ENCODE measurements around the gene FGD2.
A peak's percentile ranks its signal among the peaks of the same experiment; 100 is the strongest.
"Not testable (repeated sequence)": the region's sequence is repeated elsewhere in the genome, so short reads cannot be mapped to it uniquely, and the experiment has no call there.

The FGD2 gene

DNA sequence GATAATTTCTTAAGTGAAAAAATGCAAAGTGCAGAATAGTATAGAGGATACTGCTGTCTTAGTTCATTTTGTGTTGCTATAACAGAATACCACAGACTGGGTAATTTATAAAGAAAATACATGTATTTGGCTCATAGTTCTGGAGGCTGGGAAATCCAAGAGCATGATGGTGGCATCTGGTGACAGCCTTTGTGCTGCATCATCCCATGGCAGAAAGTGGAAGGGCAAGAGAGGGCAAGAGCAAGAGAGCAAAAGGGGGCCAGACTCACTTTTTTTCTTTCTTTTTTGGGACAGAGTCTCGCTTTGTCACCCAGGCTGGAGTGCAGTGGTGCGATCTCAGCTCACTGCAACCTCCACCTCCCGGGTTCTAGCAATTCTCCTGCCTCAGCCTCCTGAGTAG, 37.6 kb downstream of the FGD2 start:
- DNase-seq, result not testable (repeated sequence)

DNA sequence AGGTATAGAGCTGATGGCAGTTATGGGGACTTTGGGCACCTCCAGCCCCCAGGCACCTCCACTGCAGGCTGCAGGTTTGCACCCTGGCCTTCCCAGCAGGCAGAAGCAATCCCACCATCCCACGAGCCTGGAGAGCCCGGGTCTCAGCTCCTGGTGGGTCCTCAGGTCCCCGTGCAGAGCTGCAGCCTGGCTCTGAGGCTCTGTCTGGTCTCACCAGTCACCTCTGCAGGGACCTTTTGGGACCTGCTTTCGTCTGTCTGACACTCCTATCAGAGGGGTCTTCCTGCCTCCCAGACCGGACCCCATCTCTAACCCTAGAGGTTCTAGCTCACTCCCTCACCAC, 41.9 kb downstream of the FGD2 start:
- DNase-seq, result no peak

DNA sequence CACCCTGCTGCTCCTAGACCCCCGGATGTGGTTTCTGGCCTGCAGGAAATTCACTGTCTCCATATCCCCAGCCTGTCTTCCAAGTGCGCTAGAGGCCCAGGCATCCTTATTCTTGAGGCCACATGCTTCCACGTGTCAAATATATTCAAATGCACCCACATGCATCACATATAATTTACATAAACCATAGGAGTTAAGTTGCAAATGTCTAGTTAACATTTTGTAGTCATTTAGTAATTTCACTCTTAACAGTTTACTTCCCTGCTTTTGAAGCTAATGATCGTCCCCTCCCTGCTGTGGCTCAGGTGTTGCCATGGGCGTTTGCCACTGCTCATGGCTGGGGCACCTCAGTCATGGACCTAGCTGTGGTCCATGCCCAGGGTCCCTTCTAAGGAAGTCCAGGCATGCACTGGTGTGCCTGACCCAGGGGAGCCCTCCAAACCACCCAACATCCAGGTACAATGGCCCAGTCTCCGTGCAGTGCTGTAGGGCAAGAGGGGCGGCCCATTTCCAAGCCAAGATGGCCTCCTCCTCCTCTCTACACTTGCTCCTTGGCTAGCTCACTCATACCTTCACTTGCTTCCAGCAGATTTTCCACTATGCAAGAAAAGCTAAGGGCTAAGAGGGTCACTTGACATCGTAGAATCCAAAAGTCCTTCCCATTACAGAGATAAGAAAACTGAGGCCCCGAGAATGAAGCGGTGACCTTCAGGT, 42.4 kb downstream of the FGD2 start:
- DNase-seq, result peak; percentile 14

DNA sequence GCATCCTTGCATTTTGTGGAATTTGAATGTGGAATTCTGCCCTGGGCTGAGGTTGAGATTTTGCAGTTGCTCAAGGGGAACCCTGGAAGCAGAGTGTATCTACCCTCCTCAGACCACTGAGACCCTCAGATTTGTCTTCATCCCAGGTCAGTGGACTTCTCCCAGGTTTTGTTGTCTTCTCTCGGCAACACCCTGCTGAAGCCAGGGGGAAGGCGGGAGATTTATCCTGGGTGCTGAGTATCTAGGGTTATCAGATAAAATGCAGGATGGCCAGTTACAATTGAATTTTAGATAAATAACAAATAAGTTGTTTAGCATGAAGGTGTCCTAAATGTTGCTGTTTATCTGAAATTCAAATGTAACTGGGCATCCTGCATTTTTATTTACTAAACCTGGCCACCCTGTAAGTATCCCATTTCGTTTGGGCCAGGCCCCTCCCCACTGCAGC, 43.0 kb downstream of the FGD2 start:
- no peak for DNase-seq

- peak; percentile 60 for DNase-seq
These were observed 43.6 kb downstream of the FGD2 start for GRCh38 chr6:37048851-37049757.

DNA sequence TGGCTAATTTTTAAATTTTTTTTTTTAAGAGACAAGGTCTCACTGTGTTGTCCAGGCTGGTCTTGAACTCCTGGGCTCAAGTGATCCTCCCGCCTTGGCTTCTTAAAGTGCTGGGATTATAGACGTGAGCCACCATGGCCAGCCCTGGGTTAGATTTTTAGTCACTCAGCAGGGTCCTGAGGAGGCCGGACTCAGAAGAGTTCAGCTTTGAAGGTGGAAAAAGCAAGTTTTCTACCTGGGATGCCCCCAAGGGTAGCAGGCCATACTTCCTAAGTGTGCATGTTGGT, 44.2 kb downstream of the FGD2 start:
- no peak for DNase-seq

DNA sequence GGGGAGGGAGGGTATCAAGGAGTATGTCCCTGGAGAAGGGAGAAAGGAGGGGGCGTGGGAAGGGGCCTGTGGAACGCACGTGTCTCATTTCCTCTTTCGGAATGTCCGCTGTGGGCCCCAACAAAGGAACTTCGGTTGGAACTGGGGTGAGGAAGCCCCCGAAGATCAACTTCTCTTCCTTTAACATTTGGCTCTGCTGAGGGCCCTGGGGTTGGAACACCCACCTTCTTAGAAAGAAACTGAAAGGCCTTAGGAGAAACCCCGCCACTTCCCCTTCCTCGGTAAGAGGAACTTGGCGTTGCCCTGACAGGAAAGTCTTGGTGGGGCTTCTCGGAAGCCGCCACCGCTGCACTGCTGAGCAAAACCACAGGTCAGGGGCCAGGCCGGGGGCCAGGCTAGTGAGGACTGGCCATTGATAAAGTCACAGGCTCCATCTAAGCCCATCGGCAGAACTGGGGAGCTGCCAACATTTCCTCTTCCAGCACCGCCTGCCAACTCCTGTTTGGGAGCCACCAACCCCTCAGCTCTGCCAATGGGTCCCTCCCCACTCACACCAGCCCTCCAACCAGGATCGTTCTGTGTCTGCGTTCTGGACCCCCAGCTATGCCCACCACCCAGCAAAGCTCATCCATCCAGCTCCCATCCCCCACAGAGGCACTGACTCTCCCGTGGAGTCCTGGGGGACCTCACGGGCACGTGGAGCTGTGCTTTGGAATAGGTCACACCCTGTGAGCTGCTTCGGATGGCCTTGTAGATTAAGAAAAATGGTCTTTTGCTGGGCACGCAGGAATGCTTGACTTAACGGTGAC, 44.8 kb downstream of the FGD2 start:
- peak; percentile 100 for DNase-seq

DNA sequence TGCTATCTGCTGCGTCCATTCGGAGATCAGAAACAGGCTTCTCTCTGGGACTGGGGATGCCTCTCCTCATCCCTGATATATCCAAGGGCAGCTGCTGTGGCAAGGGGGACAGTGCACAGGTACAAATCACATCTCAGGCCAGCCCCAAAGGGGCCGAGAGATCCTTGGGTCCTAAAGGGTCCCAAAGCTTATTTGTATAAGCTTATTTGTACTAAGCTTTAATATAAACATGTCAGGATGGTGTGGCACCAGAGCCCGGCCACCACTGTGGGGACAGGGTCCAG, 45.3 kb downstream of the FGD2 start:
- no peak for DNase-seq

GRCh38 chr6:37051138-37052026, 45.9 kb downstream of the FGD2 start:
- peak; percentile 94 for DNase-seq

DNA sequence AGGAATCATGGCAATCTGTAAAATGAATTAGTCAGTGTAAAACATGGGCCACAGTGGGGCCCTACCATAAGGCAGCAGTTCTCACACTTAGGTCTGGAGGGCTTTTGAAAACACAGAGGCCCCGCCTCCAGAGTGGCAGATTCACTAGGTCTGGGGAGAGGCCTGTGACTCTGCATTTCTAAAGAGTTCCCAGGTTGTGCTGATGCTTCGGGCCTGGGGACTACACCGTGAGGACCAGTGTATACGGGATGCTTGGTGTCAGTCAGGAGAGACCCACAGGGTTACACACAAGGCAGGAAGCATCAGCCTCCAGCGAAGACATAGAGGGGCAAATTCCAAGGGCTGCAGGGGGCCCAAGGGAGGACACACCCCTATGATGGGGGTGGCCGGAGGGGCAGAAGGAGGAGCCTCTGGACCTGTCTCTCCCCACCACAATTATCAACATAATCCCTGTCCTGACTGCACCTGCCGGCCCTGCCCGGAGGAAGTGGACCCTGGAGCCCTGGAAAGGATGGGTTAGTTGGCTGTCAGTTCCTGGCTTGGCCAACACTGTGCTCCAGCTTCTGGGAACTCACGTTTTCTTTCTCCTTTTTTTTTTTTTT, 46.7 kb downstream of the FGD2 start:
- DNase-seq, result no peak

- no peak for DNase-seq
These were observed 48.2 kb downstream of the FGD2 start for GRCh38 chr6:37053683-37054082.

GRCh38 chr6:37054171-37054570, 48.7 kb downstream of the FGD2 start:
- DNase-seq, result no peak

GRCh38 chr6:37054580-37054979, 49.1 kb downstream of the FGD2 start:
- no peak for DNase-seq

- no peak for DNase-seq
These were observed 50.6 kb downstream of the FGD2 start for GRCh38 chr6:37056112-37056403.

- DNase-seq, result no peak
These were observed 51.1 kb downstream of the FGD2 start for GRCh38 chr6:37056439-37057127.

GRCh38 chr6:37057128-37057471, 51.6 kb downstream of the FGD2 start:
- no peak for DNase-seq

DNA sequence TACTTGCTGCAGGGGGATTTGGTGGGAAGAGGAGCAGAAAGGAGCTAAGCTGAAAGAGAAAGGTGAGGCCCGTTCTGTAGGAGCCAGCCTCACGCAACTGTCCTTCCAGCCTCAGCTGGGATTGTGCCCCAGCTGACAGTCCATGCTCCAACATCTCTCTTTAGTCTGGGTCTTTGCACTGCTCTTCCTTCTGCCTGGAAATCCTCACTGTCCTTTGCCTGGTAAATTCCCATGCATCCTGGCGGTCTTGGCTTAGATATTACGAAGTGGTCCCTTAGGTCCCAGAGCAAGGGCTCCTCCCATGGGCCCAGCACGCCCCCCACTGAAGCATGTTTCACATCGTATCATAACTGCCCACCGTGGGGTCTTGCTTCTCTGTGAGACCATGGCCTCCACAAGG, 52.2 kb downstream of the FGD2 start:
- DNase-seq, result no peak

- no peak for DNase-seq
These were observed 52.7 kb downstream of the FGD2 start for GRCh38 chr6:37058084-37058586.

DNA sequence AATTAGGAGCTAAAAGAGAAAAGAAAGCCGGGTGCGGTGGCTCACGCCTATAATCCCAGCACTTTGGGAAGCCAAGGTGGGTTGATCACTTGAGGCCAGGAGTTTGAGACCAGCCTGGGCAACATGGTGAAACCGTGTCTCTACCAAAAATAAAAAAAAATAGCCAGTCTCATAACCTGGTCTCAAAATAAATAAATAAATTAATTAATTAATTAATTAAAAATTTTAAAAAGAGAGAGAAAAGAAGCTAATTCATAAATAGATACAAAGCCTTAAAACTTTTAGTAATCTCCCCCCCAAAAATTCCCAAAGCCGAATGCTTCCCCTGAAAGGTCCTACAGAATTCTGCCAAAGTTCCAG, 53.5 kb downstream of the FGD2 start:
- not testable (repeated sequence) for DNase-seq

- no peak for DNase-seq
These were observed 54.1 kb downstream of the FGD2 start for GRCh38 chr6:37059344-37060194.

GRCh38 chr6:37060195-37060559, 54.7 kb downstream of the FGD2 start:
- DNase-seq, result peak; percentile 32

All from MV-4-11 (cell line).